HepG2 (cell line): ENCODE measurements around the gene RRBP1. TPM values are rescaled to one million over a fixed set of nuclear protein-coding genes. Genes with fewer than 3 reads are reported as not detected.

Experiments
- ATAC-seq: fragments of 200-7000 bp; cut with Tn5 transposase; 3 replicates; pipeline ENCODE4 v1.9.1; 2020; ENCODE audit warnings: mild to moderate bottlenecking, moderate library complexity
- BruUV-seq: library from RNA; stranded (reverse); fragments of 400-500 nt; replicated peaks from 2 replicates; lab custom pipeline; 2021; lab: Mats Ljungman, UMichigan
- CTCF ChIA-PET: fragments of 300-600 bp; formaldehyde crosslinking; extraction: SDS; loops from one replicate; lab custom pipeline; 2021; ENCODE audit warnings: low total read pairs, inconsistent platforms, low intra/inter-chr PET ratio; lab: Yijun Ruan, JAX
- POLR2A ChIA-PET: fragments of 350-600 bp; sonication (Branson Sonifier 250); formaldehyde crosslinking; loops from one replicate; lab custom pipeline; 2020; ENCODE audit warnings: antibody characterized with exemption, inconsistent platforms; lab: Yijun Ruan, JAX
- DNase-seq: peaks from one replicate; pipeline ENCODE4 v3.0.0-alpha.2; 2015; ENCODE audit warnings: low spot score
- FAIRE-seq: peaks from 3 replicates; lab custom pipeline; 2011; peaks lifted over from hg19 to GRCh38; lab: Jason Lieb, UNC
- H2AFZ ChIP-seq: one replicate; pipeline ENCODE4 v1.6.1; 2011; ENCODE audit warnings: low read length, inconsistent platforms
- H3K27ac ChIP-seq: fragments of 300-600 bp; 3 replicates; pipeline ENCODE4 v1.8.0; 2011; ENCODE audit warnings: mixed run types, mild to moderate bottlenecking, mixed read lengths, low read length, inconsistent platforms; ENCODE audit not compliant: insufficient read depth; ENCODE audit errors: extremely low read length
- H3K27me3 ChIP-seq, 2 experiments: fragments of 200-600 bp in 1 of 2; 2 replicates in 1 of 2; 3 replicates in 1 of 2; pipeline versions ENCODE4 v1.6.0 to v1.8.0; 2011; ENCODE audit warnings: low read length in 2 of 2, mild to moderate bottlenecking in 2 of 2, moderate library complexity in 2 of 2, inconsistent platforms in 1 of 2; ENCODE audit not compliant: insufficient read depth in 2 of 2, control insufficient read depth in 1 of 2
- H3K36me3 ChIP-seq, 2 experiments: fragments of 200-600 bp in 1 of 2; replicated peaks in 1 of 2; 2 replicates in 1 of 2; 3 replicates in 1 of 2; pipeline versions ENCODE4 v1.5.1 to v1.8.0; 2011; ENCODE audit warnings: low read length in 2 of 2, inconsistent platforms in 1 of 2; ENCODE audit not compliant: insufficient read depth in 2 of 2, control insufficient read depth in 1 of 2
- H3K4me1 ChIP-seq: 2 replicates; pipeline ENCODE4 v1.5.1; 2012; ENCODE audit warnings: low read length, inconsistent platforms; ENCODE audit not compliant: insufficient read depth
- H3K4me2 ChIP-seq: 2 replicates; pipeline ENCODE4 v1.6.0; 2011; ENCODE audit warnings: low read depth, low read length, inconsistent platforms
- H3K4me3 ChIP-seq, 3 experiments: fragments of 200-600 bp in 1 of 3; sonication (generic), shearing (Covaris generic) in 1 of 3; replicated peaks in 1 of 3; 2 replicates each; pipeline ENCODE4 v1.5.1; 2011 to 2016; ENCODE audit warnings: low read length in 3 of 3, inconsistent platforms in 2 of 3, low read depth in 2 of 3, mild to moderate bottlenecking in 2 of 3, control low read depth in 1 of 3, mixed read lengths in 1 of 3; ENCODE audit not compliant: insufficient read depth in 1 of 3
- H3K79me2 ChIP-seq: one replicate; pipeline ENCODE4 v1.6.1; 2011; ENCODE audit warnings: low read length, inconsistent platforms; ENCODE audit not compliant: insufficient read depth
- H3K9ac ChIP-seq: 2 replicates; pipeline ENCODE4 v1.6.0; 2011; ENCODE audit warnings: mild to moderate bottlenecking, low read depth, low read length, inconsistent platforms; ENCODE audit not compliant: insufficient read depth
- H3K9me3 ChIP-seq: 2 replicates; pipeline ENCODE4 v1.5.1; 2012; ENCODE audit warnings: mild to moderate bottlenecking, low read length
- H4K20me1 ChIP-seq: 2 replicates; pipeline ENCODE4 v1.6.0; 2011; ENCODE audit warnings: inconsistent platforms, mild to moderate bottlenecking, low read length, moderate library complexity; ENCODE audit not compliant: insufficient read depth
- AFF4 ChIP-seq: sonication (generic); formaldehyde crosslinking; IDR thresholded peaks from 2 replicates; pipeline ENCODE4 v1.4.0; 2020; ENCODE audit warnings: missing genetic modification reagents
- CBX5 ChIP-seq: sonication (generic); formaldehyde crosslinking; IDR thresholded peaks from 2 replicates; pipeline ENCODE4 v1.4.0; 2020; ENCODE audit warnings: missing genetic modification reagents, borderline replicate concordance
- CHD2 ChIP-seq: IDR thresholded peaks from 2 replicates; pipeline ENCODE4 v1.6.1; 2011; ENCODE audit warnings: low read depth, low read length, improper control_type of control experiment
- HIVEP1 ChIP-seq: sonication (generic); formaldehyde crosslinking; IDR thresholded peaks from 2 replicates; pipeline ENCODE4 v1.4.0; 2020; ENCODE audit warnings: mild to moderate bottlenecking, missing genetic modification reagents
- HOXA7 ChIP-seq: sonication (generic); formaldehyde crosslinking; IDR thresholded peaks from 2 replicates; pipeline ENCODE4 v1.8.1; 2022; ENCODE audit warnings: mild to moderate bottlenecking, missing genetic modification reagents, moderate library complexity
- JDP2 ChIP-seq: sonication (generic); formaldehyde crosslinking; IDR thresholded peaks from 2 replicates; pipeline ENCODE4 v1.8.1; 2022; ENCODE audit warnings: missing genetic modification reagents, borderline replicate concordance
- KAT8 ChIP-seq: IDR thresholded peaks from 2 replicates; pipeline ENCODE4 v1.6.1; 2016; ENCODE audit warnings: missing genetic modification reagents, missing compliant biosample characterization
- KMT2A ChIP-seq: sonication (generic); formaldehyde crosslinking; IDR thresholded peaks from 2 replicates; pipeline ENCODE4 v1.4.0; 2020; ENCODE audit warnings: missing genetic modification reagents
- MIER3 ChIP-seq: IDR thresholded peaks from 2 replicates; pipeline ENCODE4 v1.6.1; 2016; ENCODE audit warnings: missing compliant biosample characterization, borderline replicate concordance
- MYC ChIP-seq: sonication (generic); formaldehyde crosslinking; IDR thresholded peaks from 2 replicates; pipeline ENCODE4 v1.9.0; 2021; ENCODE audit warnings: missing genetic modification reagents, borderline replicate concordance
- NCOA5 ChIP-seq: sonication (generic); formaldehyde crosslinking; IDR thresholded peaks from 2 replicates; pipeline ENCODE4 v1.4.0; 2020; ENCODE audit warnings: missing genetic modification reagents
- NRL ChIP-seq: sonication (generic); formaldehyde crosslinking; IDR thresholded peaks from 2 replicates; pipeline ENCODE4 v1.5.0; 2020; ENCODE audit warnings: missing genetic modification reagents, mild to moderate bottlenecking, moderate library complexity, borderline replicate concordance
- RBAK ChIP-seq: sonication (generic); formaldehyde crosslinking; IDR thresholded peaks from 2 replicates; pipeline ENCODE4 v1.5.1; 2020; ENCODE audit warnings: mild to moderate bottlenecking, missing genetic modification reagents
- STAT6 ChIP-seq: sonication (generic); formaldehyde crosslinking; IDR thresholded peaks from 2 replicates; pipeline ENCODE4 v1.4.0; 2020; ENCODE audit warnings: missing genetic modification reagents, mild to moderate bottlenecking, borderline replicate concordance
- ZBTB38 ChIP-seq: sonication (generic); formaldehyde crosslinking; IDR thresholded peaks from 2 replicates; pipeline ENCODE4 v1.5.1; 2020; ENCODE audit warnings: mild to moderate bottlenecking, missing genetic modification reagents
- ZFP36L1 ChIP-seq: sonication (generic); formaldehyde crosslinking; IDR thresholded peaks from 2 replicates; pipeline ENCODE4 v1.8.0; 2022; ENCODE audit warnings: mild to moderate bottlenecking, missing genetic modification reagents, moderate library complexity
- ZNF17 ChIP-seq: sonication (generic); formaldehyde crosslinking; IDR thresholded peaks from 2 replicates; pipeline ENCODE4 v1.5.0; 2020; ENCODE audit warnings: mild to moderate bottlenecking, missing genetic modification reagents
- ZNF605 ChIP-seq: sonication (generic); formaldehyde crosslinking; IDR thresholded peaks from 2 replicates; pipeline ENCODE4 v1.8.0; 2022; ENCODE audit warnings: mild to moderate bottlenecking, missing genetic modification reagents
- WGBS: methylation state at CpG from one replicate; pipeline ENCODE4 v1.1.6; 2017; ENCODE audit warnings: low lambda C conversion rate; 5-methylcytosine and 5-hydroxymethylcytosine counted together
- in situ Hi-C: cut with HindIII; loops from 2 replicates; pipeline ENCODE4 v1.10.0; 2017; ENCODE audit warnings: low pct_unique_long_range_greater_than_20kb; ENCODE audit not compliant: extremely low pct_ligation_motif_present
- intact Hi-C: fragments of 100-400 bp; cut with micrococcal nuclease; formaldehyde crosslinking; loops from one replicate; pipeline ENCODE4 v1.10.0; 2022; ENCODE audit not compliant: unreplicated experiment
- polyA plus RNA-seq, 8 experiments: library from polyadenylated mRNA; depleted of rRNA in 3 of 8; stranded (reverse) in 7 of 8; unstranded in 1 of 8; fragments of >200 nt; fragmentation: Illumina TruSeq in 4 of 8; extraction: Trizol in 4 of 8; gene quantifications; 2 replicates each; pipeline versions ENCODE4 v1.2.1 to v1.2.3, GENCODE V29; 2011 to 2016; ENCODE audit warnings: low read depth in 4 of 8, missing spikeins in 1 of 8, mixed read lengths in 1 of 8; ENCODE audit not compliant: insufficient read depth in 1 of 8
- total RNA-seq, 5 experiments: library from RNA; depleted of rRNA; stranded (reverse); fragments of >200 nt; fragmentation: Illumina TruSeq; extraction: Trizol; gene quantifications; 2 replicates each; pipeline ENCODE4 v1.2.3, GENCODE V29; 2016; ENCODE audit warnings: low read depth in 1 of 5

RRBP1 gene
- total and polyA plus RNA-seq, 2 of the 13 experiments (the other 11 are each of a cell fraction or from before 2014, with no cell fraction given), result 150 to 222 TPM

GRCh38 chr20:17646209-17646960 is 35.7 kb downstream of the RRBP1 start:
- Histone ChIP-seq H3K9ac (no peak overlapping the region), H3K4me3 (no peak overlapping the region), H3K9me3 (no peaks in the 10 kb centered on the region), H3K79me2 (peaks cover 95% of the 10 kb centered on the region), H4K20me1 (peaks cover 91% of the 10 kb centered on the region), H3K36me3 (peaks cover 43 to 74% of the 10 kb centered on the region in 2 experiments), H3K27ac (peak overlapping the region; percentile 21), H2AFZ (no peak overlapping the region), H3K4me1 (peaks cover 40% of the 10 kb centered on the region), H3K27me3 (no peaks in the 10 kb centered on the region), H3K4me2 (0 out of 2 replicates have a peak overlapping the region, but pooled peaks have one; percentile 2)
- BruUV-seq, result TSS peak; percentile 10
- ATAC-seq, result peak; percentile 17
- peak; percentile 81 for FAIRE-seq
- peak; percentile 31 for DNase-seq
- intact Hi-C loops, result no loop called here
- POLR2A ChIA-PET, result interaction anchor here (1.4 to 1.6 kb wide), 2 partner anchors 13 to 64 kb away, joined by 3 to 5 read pairs; no protein-coding TSS in a partner anchor
- in situ Hi-C loops, result no loop called here
- 68% methylated on average over 14 of the region's 14 CpGs for WGBS
- CTCF ChIA-PET, result no interaction called here
- TF ChIP-seq ZNF17 (CRISPR knock-in tag) (no peak), MYC (0 out of 2 replicates have a peak, but pooled peaks have one; percentile 1), CHD2 (no peak), ZBTB38 (CRISPR knock-in tag) (peak; percentile 77), AFF4 (no peak), MIER3 (no peak), JDP2 (CRISPR knock-in tag) (no peak), KAT8 (CRISPR knock-in tag) (no peak), HIVEP1 (CRISPR knock-in tag) (no peak), KMT2A (no peak), CBX5 (CRISPR knock-in tag) (0 out of 2 replicates have a peak, but pooled peaks have one; percentile 20), NRL (0 out of 2 replicates have a peak, but pooled peaks have one; percentile 1), ZNF605 (CRISPR knock-in tag) (no peak), STAT6 (CRISPR knock-in tag) (no peak), ZFP36L1 (CRISPR knock-in tag) (no peak), NCOA5 (CRISPR knock-in tag) (no peak), HOXA7 (CRISPR knock-in tag) (no peak), RBAK (CRISPR knock-in tag) (no peak)
